GM18498 (cell line): Measurements from ENCODE around the gene BDNF.

Experiments used
- ATAC-seq: cut with Tn5 transposase; IDR thresholded peaks from one replicate; pipeline ENCODE4 v1.9.1; 2021; ENCODE audit warnings: mild to moderate bottlenecking, moderate library complexity; ENCODE audit not compliant: unreplicated experiment

The BDNF gene

DNA sequence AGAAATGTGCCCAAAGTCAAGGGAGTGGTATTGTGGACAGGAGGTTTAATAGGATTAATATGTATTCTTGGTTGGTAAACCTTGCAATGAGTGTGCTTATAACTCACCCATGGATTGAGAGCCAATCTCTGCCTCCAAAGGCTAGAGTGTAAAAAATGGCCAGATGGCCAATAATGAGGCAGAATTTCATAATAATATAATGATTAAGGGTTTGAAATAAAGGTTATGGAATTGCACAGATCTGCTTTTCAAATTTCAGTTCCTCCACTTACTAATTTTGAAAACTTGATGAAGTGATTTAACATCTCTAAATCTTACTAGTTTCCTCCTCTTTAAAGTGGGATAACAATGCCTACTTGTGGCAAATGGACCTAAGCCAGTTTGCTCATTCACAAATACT, 94.8 kb downstream of the BDNF start:
- no peak for ATAC-seq
